Umbilical cord (tissue), 2 donors: ENCODE results near the gene BOC. TPM values are rescaled to one million over a fixed set of nuclear protein-coding genes. Genes with fewer than 3 reads are reported as not detected.

Experiments
- DNase-seq: peaks from one replicate; pipeline ENCODE4 v3.0.0-alpha.2; 2015; ENCODE audit warnings: low spot score
- total RNA-seq: library from RNA; depleted of rRNA; stranded (reverse); fragments of >200 nt; gene quantifications from one replicate; pipeline ENCODE4 v1.2.3, GENCODE V29; 2014; ENCODE audit warnings: low replicate concordance; ENCODE audit not compliant: insufficient read depth

The BOC gene
- total RNA-seq, 1 donor from 2014 or later, result 65.5 TPM

DNA sequence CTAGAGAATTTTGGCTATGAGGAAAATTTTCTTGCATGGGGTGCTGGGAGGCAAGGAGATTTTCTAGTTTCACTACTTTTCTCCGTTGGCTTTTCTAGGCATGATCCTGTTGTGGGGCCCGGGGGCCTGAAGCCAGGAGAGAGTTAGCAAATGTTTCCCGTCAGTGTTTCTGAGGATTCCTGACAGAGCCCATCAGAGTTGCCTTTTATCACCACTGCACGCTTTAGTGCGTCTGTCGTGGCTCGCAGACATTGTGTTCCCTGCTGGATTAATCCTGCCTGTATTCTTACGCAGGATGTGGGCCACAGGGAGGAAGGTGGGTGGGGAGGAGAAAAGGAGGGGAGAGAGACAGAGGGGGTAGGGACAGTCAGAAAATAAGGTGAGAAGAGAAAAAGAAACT is 18.1 kb upstream of the BOC start:
- peak; percentile 89 for DNase-seq

DNA sequence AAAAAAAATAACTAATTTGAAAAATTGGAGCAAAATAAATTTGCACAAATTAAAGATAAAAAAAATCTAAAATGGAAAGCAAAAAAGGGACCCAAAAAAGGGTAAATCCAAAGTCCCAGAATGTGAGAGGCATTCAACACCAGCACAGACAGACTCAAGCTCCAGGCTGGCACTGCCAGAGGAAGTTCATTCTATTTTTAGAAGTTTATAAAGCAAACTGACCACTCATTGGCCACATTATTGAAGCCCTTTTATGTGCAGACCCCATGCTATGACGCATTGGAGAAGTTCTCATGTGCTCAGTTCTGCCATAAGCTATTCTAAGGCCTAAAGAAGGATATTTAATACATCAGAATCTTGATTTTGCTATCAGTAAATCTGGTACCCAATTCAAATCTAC is 17.6 kb upstream of the BOC start:
- peak; percentile 46 for DNase-seq

DNA sequence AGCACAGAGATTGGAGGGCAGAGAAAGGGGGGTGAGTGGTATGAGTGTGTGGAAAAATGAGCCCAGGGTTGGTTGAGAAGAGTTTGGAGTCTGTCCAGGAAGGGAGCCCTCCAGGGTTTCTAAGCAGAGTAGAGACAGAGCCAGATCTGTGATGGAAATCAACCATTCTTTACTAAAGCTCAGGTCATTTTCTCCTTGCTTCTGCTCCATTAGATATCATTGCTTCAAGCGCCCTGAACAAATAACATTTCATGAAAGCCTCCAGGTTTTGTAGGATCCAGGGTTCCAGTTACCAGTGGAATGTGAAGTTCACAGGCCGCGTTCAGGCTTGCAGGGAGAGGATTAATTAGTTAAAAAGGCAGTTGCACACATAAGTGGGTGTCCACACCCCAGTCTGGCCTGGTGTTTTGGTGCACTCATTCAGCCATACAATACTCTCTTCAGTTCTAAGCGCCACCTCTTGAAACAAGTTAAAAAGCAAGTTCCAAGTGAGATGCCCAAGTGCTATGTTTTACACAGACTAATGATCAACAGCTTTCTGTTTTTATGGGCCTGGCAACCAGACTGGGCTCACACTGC is 16.4 kb upstream of the BOC start:
- peak; percentile 75 for DNase-seq

DNA sequence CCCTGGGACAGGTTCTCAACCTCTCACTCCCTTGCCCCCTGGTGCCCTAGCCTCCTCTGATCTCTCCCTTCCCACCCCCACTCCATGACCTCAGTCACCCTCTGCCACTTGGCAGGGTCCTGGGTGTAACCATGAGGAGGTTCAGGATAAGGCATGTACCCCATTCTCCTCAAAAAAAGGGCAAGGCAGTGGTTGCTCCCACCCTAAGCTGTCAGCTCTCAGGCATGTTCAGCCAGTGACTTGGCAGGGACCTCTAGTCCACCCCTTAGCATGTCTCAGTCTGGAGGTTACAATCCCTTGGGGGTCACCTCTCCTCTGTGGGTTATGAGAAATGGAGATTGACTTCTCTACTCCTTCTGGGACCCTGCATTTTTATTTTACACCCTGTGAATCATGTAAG is 11.0 kb upstream of the BOC start:
- no peak for DNase-seq

DNA sequence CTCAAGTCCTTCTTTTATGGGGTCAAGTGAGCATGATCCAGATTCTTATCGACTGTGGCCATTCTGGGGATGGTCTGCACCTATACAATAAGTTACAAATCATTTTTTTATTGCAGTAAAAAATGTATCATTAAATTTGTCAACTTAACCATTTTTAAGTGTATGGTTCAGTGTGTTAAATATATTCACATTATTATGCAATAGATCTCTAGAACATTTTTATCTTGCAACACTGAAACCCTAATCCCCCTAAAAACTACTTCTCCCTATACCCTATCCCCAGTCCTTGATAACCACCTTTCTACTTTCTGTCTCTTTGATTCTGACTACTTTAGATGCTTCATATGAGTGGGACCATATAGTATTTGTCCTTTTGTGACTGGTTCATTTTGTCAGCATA is 10.4 kb upstream of the BOC start:
- DNase-seq, result no peak

DNA sequence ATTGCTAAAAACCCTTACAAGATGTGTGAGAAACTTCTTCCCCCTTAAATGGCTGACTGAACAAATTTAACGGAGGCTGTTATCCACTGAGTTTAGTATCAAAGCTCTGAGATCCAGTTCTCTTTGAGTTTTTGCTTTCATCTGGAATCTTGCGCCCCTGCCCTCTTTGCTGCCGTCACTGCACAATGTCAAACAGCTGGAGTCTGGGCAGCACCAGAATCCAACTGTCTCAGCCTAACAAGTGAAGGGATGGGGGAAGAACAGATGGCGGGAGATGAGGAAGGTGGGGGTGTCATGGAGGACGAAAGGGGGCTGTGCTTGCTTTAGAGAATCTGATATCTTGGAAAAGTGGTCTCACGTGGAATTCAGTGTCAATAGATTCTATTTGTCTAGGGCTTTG is 7.0 kb upstream of the BOC start:
- DNase-seq, result peak; percentile 79

DNA sequence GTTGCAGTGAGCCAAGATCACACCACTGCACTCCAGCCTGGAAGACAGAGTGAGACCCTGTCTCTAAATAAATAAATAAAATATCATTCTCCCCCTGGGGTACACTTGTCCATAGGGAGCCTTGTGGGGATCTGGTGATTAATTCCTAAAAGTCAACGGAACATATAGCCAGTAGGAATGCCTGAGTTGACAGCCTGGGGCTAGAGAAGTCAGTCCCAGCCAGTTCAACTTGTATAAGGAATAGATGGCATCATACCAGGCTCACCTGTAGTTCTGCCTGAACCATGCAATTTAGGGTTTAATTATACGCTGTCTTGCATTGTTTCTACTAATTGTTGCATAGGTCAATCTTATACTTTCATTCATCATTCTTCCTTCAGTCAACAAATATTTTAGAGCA is 5.9 kb upstream of the BOC start:
- no peak for DNase-seq

DNA sequence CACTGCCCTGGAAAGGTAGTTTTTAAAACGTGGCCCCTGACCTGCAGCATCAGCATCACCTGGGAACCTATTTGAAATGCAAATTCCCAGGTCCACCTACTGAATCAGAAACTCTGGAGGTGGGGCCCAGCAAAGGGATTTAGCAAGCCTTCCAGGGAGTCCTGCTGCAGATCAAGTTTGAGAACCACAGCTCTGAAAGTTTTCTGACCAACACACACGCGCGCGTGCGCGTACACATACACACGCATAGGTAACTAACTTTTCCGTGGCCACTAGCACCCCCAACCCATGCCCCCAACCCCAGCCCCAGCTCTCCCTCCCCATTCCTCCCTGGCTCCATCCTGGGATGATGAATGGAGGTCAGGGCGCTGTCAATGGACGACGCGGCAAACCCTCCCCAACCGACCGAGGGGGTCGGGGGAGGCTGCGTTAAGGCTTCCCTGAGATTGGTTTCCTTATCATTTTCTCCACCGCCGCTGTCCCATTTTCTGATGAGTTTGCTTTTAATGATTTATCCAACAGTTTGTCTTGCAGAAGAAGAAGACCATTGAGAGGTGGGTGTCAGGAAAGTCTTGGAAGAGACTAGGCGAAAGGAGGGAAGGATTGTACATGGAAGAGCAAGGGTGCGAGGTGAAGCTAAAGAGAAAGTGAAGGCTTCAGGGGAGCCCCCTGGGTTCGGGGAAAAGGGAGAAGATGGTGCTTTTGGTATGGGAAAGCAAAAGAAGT is 590 bp upstream of the BOC start:
- DNase-seq, result peak; percentile 69

DNA sequence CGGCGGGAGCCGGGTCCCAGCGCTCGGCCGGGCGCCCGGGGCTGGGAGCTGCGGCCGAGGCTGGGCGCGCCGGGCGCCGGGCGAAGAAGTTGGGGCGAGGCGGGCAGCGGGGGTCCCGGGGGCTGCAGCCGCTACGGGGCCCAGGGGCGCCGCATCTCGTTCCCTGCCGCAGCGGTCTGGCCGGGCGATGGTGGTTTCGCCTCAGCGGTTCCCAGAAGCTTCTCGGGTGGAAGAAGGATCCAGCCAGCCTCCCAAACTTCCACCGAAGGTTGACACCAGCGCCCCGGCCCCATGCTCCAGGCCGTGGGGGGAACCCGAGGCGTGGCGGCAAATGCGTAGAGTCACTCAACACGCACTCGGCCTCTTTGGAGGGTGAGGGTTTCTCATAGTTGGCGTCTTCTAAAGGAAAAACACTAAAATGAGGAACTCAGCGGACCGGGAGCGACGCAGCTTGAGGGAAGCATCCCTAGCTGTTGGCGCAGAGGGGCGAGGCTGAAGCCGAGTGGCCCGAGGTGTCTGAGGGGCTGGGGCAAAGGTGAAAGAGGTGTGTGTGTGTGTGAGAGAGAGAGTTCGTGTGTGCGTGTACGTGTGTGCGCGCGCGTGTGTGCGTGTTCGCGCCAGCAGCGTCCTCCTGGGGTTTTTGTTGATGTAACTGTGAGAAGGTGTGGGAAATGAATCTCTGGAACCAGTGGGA is 940 bp downstream of the BOC start:
- no peak for DNase-seq

DNA sequence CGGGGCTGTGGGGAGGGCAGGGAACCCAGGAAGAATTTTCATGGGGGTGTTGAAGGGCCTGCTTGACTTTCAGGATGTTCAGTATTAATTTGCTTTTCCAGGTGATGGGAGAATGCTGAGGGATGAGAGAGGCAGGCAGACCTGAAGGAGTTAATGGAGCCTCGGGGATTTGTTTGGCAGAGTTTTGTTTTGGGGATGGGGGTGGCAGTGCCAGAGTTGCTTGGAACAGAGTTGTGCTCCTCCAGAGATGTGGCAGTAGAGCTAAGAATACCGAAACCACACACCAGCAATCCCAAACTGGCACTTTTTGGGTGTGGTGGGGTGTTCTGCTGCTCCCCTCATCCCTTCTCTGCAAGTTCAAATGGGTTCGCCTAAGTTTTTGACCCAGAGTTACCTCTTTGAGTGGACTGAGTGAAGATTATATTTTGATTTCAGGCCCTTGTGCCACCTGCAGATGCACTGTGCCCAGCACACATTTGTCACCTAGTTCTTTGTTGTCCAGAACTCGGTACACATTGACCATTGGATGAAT is 1.6 kb downstream of the BOC start:
- no peak for DNase-seq

DNA sequence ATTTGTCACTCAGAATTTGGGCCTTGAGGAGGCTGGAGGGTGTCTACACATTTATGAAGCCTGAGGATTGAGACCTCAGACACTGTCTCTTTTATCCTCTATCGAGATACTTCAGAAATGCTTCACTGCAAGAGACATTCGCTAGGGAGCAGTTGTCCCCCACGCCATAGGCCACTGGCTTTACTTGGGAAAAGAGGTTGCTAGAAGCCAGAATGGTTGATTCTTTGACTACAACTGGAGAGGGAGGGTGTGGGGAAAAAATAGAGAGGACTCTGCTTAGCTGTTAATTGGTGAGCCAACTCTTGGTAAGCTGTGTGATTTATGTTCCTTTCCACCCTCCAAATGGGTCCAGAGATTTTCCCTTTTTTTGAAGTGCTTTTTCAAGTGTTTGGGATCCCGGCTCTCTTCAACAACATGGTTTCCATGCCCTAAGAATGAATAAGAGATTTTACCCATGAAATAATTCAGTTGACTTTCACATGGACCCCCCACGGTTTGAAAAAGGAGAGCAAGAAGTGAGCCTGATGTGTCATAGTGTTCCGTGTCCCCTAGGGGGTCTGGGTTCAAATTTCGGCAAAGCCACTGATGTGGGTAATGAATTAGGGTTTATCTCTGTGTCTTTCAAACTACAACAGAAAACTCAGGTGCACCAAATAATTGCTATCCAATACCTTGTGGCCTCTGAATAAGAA is 2.7 kb downstream of the BOC start:
- no peak for DNase-seq

DNA sequence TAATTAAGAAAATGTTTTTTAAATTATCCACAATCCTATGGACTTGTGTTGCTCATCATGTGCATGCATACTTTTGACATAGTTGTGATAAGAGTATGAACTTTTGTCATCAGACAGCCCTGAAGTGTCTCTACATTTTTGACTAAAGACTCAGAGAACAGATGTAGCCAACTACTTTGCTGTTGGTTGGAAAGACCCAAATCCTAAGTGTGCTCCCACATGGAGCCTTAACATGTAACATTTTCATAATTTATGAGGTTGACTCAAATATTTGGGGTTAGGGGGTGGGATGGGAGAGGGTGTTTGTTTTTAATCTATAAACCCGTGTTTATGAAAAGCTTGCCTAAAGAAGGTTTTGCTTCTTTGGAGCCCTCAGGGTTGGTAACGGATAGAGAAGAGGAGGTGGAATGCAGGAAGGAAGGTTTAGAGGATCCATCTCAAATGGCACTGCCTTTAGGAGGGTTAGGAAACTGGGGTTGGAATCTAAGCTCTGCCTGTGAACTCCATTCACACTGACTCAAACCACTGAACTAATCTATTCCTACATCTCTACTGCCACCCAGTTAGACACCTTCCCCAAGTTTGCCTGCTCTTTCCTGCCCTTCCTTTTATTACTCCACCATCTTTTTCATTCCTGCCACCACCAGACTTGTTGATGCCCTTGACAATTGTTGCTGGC is 3.7 kb downstream of the BOC start:
- DNase-seq, result no peak

DNA sequence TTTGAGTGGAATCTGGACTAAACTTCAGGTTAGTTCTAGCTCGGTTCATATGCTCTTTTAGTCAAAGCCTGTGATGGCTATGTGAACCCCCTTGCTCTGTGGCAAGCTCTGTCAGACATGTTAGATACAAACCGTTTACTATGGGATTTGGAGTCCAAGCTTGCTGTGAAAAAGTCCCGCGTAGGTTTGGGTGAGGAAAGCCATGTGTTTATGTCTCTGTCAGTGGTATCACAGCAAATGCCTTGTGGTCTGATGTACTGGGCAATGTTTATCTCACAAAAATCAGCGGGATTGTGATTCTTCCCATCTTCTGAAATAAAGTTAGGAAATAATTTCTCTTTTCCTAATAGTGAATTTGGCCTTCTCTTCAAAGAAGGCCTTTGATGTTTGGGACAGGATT is 5.0 kb downstream of the BOC start:
- DNase-seq, result no peak

DNA sequence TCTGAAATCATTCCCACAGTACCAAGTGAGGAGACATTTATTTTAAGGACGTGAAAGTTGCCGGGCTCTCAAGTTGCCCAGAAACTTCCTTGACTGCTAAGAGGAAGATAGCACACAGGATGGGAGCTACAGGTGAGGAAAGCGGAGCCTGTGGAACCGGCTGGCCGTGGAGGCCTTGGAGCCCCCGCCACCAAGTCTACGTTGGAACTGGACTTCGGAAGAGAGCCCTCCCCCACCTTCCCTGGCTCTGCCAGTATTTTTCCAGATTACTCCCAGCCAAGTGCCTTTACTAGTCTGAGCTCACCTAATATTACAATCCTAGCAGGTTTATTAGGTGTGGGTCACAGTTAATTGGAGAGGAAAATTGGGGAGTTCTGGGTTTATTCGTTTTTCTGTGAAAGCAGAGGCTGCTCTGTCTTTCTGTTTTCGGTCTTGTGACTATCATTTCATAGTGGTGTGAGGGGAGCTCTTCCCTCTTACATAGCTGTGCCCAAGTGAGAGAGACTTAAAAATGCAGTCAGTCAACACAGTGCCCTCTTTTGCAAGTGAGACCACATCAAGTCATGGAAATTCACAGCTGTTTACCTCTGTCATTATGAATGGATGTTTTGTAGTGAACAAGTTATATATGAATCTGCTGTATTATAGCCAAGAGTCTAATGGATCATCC is 6.8 kb downstream of the BOC start:
- DNase-seq, result no peak

DNA sequence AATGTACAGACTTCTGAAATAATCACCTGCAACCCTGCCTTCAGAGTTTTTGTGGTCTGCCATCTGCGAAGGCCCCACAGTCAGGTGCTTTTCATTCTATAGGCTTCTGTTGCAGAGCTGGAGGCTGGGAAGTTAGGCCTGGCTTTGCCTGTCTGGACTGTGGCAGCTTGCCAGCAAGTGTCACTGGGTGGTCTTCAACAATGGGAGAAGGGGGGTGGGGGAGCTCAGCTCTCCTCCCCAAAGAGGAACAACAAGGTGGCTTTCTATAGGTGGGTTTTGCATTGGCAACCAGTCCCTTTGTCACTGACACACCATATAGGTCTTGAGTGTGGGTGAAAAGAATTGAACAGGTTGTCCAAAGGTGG is 7.3 kb downstream of the BOC start:
- no peak for DNase-seq

DNA sequence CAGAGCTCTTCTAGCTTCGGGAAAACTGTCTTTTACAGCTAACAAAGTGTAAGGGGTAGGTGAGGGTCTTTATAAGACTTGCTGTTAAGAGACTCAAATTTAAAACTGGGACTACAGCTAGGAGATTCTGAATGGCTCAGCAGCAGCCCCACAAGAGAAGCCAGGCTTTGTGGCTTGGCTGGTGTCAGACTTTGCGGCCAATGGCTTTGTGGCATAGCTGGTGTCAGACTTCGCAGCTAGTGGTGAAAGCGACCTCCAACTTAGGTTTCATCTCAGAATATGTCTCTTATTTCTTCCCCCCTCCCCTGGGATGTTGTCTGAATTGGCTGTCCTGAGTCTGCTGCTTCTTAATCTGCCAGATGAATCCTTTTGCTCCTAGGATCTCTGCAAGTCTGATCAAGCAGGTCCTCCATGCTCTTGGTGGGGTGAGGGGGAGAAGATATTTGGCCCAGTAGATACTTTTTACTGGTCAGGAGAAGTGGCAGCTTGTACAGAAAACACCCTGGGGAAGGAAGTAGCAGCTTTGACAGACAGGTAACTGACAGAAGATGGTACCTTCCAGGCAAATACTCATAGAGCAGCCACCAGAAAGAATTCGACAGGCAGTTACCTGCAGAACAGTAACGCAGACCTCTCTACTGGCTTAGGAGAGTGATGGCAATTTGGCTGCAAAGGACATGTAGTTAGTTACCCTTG is 8.4 kb downstream of the BOC start:
- DNase-seq, result no peak

DNA sequence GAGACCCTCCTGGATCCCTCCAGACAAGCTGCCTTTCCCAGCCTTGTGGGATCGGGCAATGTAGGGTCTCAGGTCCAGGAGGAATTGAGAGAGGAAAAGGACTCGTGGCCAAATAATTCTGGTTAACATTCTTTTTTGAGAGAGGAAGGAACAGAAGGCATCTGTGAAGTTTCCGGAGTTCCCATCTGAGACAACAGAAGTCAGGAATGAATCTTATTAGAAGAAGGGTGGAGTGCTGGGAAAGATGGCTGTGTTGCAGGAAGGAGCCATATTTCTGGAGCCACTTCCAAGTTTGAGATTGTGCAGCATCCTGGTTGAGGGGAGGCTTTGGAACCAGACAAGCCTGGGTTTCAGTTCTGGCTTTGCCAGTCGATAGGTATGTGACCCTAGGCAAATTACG is 9.4 kb downstream of the BOC start:
- DNase-seq, result no peak

DNA sequence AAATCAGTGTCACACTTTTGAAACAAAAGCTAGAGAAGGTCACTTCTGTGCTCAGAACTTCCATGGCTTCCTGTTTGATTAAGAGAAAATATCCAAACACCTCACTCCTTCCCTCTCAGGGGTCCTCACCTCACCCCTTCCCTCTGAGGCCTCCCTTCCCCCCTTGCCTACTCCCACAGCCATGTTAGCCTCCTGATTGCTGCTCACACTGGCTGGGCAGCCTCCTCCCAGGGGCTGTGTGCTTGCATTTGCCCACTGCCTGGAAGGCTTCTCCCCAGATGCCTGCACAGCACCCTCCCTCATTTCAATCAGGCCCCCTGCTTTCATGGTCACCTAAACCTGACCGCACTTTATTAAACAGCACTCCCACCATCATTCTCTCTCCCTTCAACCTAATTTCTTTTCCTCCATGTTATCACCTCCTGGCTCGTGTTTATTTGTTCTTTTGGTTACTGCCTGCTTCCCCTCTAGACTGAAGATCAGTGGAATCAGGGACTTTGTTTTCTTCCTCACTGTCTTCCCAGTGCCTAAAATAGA is 10.4 kb downstream of the BOC start:
- no peak for DNase-seq

DNA sequence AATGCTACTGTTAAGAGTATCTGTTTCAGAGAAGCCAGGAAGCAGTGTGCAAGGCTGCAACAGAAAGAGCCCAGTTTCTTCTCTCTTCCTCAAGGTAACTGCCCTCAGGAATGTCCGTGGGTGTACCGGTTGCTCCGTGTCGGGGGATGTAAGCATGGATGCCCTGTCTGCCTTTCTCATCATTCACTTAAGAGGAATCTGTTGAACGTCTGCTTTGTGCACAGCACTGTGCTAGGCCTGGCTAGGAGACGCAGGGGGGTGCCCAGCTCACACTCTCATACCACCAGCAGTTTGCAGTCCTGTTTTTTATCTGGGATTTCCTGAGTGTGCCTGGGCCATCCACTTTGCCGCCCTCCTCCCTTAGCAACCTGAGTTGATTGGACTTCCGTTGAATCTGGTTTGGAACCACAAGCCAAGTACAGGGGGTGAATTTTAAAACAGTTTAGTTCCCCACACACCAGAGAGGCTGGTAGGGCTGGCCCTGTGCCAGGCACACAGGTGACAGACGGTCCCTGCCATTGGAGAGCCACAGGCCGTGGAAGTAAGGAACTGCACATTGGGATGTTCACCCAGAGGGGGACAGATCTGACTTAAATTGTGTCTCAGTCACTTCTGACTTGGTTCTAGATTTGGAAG is 11.2 kb downstream of the BOC start:
- no peak for DNase-seq
